Right forelimb (tissue), 1 donor: ENCODE data around the gene CALN1.
"Not testable (repeated sequence)": the region's sequence is repeated elsewhere in the genome, so short reads cannot be mapped to it uniquely, and the experiment has no call there.

Experiments
- DNase-seq: peaks from one replicate; pipeline ENCODE4 v3.0.0-alpha.2; 2018

CALN1 gene

DNA sequence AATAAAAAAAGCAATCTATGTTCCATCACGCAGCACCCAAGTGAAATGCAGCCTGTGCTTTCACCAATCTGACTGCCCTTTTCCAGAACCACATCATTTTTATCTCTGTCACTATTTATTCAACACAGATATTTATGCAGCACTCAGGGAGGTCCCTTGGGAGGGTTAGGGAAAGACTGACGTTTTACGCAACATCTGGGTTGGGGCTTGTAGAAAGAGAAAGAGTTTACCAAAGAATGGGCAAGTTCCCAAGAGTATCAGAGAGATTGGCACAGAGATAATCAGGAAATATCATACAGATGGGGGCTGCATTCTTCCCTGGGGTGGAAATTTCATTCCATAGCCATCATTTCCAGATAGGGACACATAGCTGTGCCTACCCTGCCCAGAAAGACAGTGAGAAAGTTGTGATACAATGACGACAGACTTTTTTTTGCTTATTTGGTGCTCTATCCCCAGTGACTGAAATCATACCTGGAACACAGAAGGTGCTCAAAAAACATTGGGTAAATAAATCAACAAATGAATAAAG lies 474.2 kb downstream of the CALN1 start:
- no peak for DNase-seq

DNA sequence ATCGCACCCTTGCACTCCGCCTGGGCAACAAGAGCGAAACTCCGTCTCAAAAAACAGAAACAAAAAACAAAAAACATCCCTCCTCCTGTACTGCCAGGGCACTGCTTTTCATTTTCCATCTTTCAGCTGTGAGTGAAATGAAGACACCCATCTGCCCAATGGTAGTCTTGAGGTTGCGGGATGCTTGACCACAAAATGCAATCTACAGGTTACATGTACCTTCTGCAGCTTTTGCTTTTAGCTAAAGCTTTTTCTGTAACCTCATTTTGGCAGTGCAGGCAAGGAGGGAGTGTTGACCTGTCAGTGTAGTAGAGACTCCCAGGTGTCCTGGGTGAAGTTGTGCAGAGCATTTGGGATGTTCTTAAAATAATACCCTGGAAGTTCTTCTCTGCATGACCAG lies 476.5 kb downstream of the CALN1 start:
- DNase-seq = no peak

DNA sequence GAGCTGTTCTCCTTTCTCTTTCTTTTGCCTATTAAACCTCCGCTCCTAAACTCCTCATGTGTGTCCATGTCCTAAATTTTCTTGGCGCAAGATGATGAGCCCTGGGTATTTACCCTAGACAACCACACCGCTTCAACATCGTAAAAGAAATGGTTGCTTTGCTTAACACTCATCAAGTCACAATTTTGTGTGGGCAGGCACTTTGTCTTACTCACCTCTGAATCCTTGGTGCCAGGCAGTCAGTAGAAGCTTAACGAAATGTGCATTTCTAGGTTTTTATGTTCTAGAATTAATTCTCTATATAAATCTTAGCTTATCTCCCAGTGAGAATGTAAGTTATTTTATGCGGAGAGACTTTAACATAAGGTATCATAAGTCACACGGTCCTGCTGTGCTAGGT lies 478.7 kb downstream of the CALN1 start:
- no peak for DNase-seq

DNA sequence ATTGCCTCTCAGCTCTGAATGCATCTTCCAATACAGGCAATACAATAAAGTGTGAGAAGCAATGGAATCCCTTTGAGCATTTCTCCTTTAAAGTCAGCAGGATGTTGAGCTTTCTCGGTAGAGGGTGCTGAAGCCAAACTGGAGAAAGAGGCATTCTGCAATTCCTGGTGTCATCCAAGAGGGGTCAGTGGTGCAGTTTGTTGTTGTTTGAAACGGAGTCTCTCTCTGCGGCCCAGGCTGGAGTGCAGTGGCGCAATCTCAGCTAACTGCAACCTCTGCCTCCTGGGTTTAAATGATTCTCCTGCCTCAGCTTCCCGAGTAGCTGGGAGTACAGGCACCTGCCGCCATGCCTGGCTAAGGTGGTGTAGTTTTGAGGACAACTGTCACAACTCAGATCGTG lies 486.5 kb downstream of the CALN1 start:
- no peak for DNase-seq

DNA sequence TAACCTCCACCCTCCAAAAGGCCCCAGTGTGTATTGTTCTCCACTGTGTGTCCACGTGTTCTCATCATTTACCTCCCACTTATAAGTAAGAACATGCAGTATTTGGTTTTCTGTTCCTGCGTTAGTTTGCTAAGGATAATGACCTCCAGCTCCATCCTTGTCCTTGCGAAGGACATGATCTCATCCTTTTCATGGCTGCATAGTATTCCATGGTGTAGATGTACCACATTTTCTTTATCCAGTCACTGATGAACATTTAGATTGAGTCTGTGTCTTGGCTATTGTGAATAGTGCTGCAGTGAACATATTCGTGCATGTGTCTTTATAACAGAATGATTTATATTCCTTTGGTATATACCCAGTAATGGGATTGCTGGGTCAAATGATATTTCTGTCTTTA lies 497.9 kb downstream of the CALN1 start:
- DNase-seq = not testable (repeated sequence)

DNA sequence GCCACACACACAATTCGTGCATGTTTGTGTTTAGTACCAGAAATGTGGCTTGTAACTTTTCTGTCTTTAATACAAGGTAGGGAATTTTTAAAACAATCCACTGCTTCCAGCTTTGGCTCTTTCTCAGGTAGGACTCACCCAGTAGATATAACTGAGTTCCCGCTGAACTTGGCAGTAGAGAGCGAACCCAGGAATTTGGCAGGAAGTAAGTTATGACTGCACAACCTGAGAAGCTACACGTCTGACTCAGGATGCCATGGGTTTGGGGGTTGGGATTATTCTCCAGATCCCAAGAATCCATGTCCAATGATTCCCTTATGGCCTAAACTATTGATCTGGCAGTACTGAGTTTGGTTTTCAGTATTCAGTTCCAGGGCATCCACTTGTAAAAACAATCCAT lies 499.7 kb downstream of the CALN1 start:
- no peak for DNase-seq

DNA sequence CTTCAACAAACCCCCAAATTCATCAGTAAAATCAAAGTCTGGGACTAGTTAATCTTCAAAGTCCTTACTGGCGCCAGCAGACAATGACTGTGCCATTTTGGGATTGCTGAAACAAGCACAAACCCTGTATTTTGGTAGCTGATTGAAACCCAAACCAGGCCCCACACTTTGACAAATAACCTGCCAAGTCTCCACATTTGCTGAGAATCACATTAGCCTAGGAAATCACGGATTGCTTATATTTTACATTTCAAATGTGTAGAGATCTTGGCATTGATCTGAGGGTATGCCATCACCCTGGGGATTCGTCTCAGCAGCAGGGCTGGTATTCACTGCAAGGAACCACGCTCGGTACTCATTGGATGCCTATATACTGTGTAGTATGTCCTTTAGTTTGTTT lies 501.1 kb downstream of the CALN1 start:
- no peak for DNase-seq

DNA sequence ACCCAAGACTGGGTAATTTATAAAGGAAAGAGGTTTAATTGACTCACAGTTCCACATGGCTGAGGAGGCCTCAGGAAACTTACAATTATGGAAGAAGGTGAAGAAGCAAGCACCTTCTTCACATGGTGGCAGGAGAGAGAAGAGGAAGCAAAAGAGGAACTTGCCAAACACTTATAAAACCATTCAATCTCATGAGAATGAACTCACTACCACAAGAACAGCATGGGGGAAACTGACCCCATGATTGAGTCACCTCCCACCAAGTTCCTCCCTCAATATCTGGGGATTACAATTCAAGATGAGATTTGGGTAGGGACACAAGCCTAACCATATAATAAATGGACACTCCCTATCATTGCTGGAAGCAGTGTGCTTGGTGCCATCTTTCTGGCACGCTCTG lies 506.3 kb downstream of the CALN1 start:
- DNase-seq = no peak

DNA sequence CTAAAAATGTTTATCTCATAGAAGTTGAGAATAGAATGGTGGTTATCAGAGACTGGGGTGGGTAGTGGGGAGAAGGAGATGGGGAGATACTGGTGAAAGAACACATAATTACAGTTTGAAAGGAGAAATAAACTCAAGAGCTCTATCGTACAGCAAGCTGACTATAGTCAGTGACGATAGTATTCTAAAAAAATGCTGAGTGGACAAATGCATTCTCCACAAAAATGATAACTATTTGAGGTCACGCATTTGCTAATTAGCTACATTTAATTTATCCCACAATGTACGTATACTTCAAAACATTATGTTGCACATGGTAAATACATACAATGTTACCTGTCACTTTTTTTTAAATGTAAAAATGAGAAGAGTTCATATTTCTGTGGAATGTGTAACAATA lies 507.7 kb downstream of the CALN1 start:
- no peak for DNase-seq

DNA sequence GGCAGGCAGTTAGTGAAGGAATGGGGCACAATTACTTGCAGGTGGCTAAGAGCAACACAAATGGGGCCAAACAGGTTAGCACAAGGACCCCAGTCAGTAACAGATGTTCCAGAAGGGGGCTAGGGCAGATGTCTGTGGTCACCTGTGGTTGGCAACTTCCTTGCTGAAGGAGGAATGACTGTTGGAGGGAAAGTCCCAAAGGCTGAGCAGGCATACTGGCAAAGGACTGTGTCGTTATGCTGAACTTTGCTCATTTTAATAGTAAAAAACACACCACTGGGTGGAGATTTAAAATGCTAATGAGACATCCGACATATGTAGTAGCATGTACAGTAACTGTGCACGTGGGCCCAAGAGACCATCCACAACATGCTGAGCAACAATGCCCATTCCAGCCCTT lies 511.6 kb downstream of the CALN1 start:
- no peak for DNase-seq

DNA sequence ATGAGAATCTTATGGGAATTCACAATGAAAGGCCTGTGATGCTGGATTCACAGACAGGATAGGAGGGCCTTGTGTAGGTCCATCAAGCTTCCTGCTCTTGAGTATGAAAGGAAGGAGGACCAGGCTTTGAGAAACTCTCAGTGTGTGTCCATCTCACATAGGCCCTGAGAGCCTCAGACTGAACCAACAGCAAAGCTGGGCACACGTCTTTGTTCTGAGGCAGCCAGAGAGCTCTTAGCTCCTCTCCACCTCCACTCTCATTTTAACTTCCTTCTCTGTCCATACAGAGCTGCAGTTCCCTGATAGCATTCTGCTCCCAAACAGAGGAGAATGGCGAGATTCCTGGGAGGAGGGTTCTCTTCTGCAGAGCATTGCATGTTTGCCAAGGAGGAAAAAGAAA lies 515.6 kb downstream of the CALN1 start:
- DNase-seq = no peak

DNA sequence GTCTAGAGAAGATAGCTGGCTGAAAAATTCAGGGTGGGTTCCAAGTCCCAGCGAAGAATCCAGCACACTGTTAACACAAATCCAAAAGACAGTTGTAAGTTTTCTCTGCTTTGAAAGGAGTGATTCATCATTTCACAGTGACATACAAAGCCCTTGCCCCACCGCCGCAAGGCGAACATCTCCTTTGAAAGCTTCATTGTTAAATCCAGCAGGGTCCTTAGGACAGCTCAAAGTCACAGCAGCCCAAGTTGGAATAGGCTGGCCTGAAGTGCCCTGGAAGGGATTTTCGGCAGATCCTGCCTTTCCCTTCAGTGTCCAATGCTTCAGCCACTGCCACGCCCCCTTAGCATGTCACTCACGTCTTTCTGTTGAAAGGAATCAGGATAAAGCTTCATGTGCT lies 526.1 kb downstream of the CALN1 start:
- no peak for DNase-seq

DNA sequence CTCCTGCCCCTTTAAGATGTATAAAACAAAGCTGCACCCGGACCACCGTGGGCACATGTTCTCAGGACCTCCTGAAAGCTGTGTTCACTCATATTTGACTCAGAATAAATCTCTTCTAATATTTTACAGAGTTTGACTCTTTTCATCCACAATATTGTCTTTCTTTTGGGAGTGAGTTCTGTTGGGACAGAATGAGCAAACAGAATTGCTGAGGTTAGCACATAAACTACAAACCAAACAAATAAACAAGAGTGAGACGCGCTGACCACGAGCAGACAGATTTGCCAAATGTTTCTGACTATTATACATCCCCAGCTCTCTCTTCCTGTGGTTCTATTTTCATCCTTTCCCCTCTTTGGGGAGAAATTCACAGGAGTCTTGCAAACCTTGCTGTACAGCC lies 526.7 kb downstream of the CALN1 start:
- DNase-seq = no peak

DNA sequence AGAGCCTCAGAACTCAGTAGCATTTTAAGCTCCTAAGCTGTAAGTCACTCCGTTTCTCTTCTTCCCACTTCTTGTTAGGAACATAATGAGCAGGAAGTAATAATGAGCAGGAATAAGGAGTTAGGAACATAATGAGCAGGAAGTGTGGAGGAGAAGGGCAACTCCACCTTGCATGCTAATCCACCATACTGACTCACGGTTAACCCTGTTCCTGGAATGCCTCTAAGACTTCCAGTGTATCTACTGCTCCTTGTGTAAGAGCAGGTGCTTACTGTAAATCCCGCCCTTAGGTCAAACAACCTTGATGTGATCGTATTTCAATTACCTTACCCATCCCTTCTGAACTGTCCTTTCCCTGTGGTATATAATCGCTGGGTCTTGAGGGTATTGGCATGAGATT lies 528.7 kb downstream of the CALN1 start:
- no peak for DNase-seq

DNA sequence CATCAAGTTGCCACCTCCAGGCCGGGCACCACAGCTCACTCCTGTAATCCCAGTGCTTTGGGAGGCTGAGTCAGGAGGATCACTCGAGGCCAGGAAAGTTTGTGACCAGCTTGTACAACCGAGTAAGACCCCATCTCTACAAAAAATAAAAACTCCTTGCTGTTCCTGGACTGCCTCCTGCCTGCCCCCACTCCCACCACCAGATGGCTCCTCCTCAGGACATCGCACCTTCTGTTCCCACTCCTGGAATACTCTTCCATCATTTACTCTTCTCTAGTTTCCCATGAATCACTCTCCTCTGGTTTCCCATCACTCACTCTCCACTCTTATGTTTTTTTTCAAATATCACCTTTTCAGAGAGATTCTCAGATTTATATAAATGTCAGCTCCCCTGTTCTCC lies 540.7 kb downstream of the CALN1 start:
- no peak for DNase-seq

DNA sequence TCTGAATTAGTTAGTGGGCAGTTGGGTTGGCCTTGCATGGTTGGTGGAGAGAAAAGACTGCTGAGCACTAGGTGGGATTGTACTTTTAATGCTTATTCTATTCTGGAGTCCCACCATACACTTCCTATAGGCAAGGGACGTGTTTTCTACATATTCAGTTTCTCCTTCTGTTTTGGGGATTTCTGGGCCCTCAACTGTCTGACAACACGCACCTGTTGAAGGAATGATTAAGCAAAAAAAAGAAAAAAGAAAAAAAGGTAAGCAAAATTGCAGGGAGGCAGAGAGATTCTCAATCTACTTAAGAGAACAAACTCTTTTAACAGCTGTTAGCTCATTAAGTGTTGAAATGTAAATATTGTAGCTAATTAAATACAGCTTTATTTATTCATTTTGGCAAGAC lies 541.3 kb downstream of the CALN1 start:
- no peak for DNase-seq

DNA sequence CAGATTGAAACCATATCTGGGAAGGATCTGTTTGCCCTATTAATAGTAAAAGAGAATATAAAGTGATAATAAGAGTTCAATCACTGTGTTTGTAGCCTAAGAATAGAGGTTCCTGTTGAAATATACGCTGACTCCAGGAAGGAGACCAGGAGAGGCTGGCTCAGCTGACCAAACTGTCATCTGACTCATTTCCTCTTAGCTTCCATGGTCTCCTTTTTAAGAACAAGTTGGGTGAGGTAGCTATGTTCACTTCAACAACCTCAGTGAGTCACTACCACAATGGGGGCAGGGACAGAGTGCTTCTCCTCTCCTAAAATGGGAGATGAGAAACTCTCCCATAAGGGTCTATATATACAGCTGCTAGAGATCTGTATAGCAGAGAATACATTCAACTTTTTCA lies 543.3 kb downstream of the CALN1 start:
- no peak for DNase-seq

DNA sequence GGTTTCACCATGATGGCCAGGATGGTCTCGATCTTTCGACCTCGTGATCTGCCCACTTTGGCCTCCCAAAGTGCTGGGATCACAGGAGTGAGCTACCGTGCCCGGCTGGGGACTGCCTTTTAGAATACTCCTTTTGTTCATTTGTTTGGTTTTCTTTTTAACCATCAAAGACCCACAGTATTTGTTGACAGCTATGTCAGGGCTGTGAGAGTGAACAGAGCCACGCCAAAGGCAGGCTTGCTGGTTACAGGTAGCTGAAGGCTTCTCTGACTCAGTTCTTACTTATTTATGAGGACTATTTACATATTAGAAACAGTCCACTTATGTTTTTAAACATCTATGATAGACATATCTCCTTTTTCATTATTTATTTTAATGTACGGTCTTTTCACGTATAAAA lies 544.5 kb downstream of the CALN1 start:
- DNase-seq = no peak

DNA sequence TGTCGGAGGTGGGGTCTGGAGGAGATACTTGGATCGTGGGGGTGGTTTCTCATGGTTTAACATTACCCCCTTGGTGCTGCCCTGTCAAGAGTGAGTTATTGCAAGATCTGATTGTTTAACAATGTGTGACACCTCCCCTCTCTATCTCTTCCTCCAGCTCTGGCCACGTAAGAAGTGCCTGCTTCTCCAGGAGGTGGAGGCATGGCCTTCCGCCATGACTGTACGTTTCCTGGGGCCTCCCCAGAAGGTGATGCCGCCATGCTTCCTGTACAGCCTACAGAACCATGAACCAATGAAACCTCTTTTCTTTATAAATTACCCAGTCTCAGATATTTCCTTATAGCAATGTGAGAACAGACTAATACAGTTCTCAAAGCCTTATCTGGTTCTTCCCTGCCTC lies 547.0 kb downstream of the CALN1 start:
- no peak for DNase-seq

DNA sequence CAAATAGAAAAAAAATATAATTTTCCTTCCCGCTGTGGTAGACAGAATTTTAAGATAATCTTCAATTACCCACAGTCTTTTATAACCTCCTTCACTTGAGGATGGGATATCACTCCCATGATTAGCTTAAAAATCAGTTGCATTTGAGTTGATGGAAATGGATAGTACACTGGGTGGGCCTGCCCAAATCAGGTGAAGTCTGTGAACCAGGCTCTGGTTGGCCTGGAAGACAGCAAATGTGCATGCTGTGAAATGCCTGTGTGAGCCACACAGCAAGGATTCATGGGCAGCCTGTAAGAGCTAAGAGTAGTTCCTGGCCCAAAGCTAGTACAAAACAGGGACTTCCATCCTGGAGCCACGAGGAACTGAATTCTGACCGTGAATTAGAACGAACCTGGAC lies 548.0 kb downstream of the CALN1 start:
- no peak for DNase-seq

DNA sequence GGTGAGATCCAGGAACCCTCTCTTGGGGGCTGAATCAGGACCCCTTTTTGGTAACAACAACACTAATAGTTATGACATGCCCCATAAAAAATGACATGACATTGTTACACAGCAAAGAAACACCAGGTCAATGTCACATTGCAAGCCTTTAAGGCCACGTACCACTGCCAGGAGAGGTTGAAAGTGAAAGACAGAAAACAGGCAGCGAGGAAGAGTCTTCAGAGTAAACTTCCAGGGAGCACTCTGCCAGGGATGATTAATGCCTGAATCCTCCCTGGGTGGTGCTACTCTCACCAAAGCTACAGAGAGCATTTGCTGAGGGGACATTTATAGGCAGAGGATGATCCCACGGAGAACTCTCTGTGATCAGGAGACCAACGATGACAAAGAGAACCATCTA lies 551.6 kb downstream of the CALN1 start:
- no peak for DNase-seq

DNA sequence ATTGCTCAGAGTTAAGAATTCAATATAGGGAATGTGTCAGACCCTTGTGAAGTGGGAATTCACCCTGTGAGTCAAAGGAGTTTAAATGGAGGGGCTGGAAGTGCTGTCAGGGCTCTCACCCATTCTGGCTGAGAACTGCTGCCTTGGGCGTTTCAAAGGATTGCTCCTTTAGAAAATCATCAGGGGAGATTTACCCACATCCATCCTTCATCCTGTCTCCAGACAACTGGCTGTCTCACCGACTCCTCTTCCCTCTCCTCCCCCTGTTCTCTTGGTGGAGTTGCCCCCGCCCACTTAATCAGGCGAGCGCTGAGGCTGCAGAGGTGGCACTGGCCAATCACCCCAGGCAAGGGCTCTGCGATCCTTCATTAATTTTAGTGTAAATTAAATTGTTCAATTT lies 554.8 kb downstream of the CALN1 start:
- no peak for DNase-seq

DNA sequence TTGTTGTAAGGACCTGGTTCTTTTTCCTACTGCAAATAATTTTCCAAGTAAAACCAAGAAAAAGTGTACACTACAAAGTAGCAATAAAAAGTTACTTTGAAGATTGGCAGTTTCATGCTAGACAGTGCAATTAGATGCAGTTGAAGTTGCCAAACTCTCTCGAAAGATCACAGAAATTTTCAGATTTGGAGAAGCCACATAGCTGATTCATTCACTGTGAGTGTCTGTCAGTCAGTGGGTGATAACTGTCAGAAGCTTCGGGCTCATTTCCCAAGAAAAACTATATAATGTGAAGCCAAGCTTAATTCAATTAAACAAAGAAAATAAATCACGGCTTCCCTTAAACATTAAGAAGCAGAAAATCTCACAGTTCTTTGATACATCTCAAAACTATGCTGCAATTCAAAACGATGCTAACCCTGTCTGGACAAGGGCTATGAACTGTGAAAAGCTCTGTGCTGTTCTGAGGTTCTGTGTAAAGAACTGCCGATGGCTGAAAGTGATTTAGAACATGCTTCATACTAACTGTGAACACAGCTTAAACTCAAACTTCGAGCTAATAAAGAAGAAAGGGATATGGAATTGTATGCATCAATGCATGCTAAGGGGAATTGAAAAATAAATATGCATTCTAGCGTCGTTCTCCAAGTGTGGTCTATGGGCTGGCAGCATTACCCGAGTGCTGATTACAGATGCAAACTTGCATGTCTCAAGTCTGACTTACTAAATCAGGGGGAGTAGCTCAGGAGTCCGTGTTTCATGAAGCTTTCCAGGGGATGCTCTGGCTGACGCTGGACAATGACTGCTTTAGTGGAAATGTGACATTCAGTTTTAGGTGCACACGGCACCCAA lies 557.4 kb downstream of the CALN1 start:
- no peak for DNase-seq

DNA sequence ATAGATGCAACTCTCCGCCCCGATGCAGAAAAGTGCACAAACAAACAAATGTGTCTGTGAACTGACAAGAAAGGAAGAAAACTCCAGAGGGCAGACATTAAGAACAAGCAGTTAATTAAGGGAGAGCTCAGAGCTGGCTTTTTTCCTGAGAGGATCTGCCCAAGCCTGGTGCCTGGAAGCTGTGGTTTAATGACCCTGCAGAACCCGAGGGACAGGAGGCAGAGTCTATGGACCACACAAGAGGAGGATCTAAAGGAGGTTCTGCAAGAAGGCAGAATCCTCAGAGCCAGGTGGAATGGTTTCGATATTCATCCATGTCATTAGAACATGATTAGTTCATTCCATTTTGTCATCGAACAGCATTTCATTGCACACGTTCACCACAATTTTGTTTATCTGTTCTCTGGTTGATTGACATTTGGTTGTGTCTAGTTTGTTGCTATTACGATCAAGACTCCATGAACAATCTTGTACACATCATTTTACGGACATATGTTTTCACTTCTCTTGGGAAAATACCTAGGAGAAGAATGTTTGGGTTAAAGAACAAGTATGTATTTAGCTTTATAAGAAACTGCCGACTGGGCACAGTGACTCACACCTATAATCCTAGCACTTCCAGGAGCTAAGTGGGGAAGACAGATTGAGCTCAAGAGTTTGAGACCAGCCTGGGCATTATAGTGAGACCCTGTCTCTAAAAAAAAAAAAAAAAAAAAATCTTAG lies 560.2 kb downstream of the CALN1 start:
- no peak for DNase-seq
